HG03066 (cell line): ENCODE results near the gene DEK.
"Not testable (repeated sequence)": the region's sequence is repeated elsewhere in the genome, so short reads cannot be mapped to it uniquely, and the experiment has no call there.

Experiments used
- ATAC-seq: cut with Tn5 transposase; IDR thresholded peaks from one replicate; pipeline ENCODE4 v1.9.1; 2021; ENCODE audit warnings: low read depth; ENCODE audit not compliant: unreplicated experiment

Gene DEK

DNA sequence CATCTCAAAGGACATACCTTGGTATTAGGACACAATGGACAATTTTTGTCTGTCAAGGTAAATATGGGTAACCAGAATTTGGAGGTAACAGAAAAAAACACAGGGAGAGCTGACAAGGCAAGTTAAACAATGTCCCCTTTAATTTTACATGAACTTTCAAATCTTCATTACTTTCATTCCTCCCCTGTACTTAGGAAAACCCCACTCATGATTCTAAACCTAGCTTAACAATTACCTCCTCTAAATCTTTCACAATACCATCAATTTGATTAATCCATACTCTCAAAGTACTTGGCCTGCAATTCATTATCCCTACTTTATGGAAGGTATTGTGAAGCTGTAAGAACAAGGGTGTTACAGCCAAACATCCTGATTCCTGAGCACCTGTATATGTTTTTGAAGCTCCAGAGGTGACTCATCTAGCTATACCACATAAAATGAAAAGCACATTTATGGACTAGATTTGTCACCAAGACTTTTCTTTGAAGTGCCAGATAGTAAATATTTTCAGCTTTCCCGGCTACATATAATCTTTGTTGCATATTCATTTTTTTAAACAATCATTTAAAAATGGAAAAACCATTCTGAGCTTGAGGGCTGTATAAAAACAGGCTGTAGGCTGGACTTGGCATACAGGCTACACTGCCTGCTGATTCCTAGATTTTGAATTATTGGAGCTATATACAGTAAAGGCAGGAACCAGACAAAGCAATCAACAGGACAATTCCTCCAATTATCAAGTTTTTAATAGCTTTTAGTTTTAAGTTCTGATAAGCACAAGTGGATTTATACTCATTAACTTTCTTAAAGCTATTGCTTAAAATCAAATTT, 22.9 kb downstream of the DEK start:
- ATAC-seq = no peak

DNA sequence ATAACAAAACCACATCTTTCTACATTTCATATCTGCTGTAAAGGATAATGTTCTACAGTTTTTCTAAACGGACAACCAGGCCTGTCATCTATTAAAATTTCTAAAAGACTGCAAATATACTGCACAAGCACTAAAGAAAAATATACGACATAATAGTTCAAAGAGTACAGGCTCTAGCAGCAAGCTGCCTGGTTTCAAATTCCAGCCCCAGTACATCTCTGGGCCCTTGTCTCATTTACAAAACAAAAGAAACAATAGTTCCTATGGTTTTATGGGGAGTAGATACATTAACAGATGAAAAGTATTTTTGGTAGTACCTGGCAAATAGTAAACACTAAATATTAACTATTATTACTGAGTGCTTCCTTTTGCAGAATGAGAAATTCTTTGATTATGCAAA, 24.1 kb downstream of the DEK start:
- ATAC-seq = no peak

- ATAC-seq = no peak
Measured at GRCh38 chr6:18237167-18237566, 27.2 kb downstream of the DEK start.

- ATAC-seq = no peak
Measured at GRCh38 chr6:18235524-18235923, 28.8 kb downstream of the DEK start.

DNA sequence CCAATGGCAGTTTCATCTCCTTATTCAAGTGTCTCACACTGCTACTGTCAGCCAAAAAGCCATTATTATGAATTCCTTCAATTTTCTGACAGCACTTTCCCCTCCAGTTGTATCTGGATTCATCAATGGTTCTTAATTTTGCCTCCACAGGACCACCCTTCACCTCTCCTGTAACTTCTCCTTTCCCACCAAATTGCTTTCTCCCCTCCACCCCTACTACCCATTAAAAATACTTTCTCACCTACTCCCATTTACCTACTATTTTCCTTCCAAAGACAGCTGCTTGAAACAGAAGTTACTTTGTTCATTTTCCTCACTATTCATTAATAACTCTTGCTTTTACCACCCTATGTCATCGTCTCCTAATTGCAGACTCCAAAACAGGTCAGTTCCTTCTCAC, 29.8 kb downstream of the DEK start:
- no peak for ATAC-seq

- not testable (repeated sequence) for ATAC-seq
Measured at GRCh38 chr6:18233770-18234169, 30.6 kb downstream of the DEK start.

DNA sequence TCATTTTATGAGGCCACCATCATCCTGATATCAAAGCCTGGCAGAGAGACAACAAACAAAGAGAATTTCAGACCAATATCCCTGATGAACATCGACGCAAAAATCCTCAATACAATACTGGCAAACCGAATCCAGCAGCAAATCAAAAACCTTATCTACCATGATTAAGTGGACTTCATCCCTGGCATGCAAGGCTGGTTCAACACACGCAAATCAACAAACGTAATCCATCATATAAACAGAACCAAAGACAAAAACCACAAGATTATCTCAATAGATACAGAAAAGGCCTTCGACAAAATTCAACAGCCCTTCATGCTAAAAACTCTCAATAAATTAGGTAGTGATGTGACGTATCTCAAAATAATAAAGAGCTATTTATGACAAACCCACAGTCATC, 32.5 kb downstream of the DEK start:
- ATAC-seq = not testable (repeated sequence)

- not testable (repeated sequence) for ATAC-seq
Measured at GRCh38 chr6:18228590-18228989, 35.7 kb downstream of the DEK start.

GRCh38 chr6:18227166-18227565, 37.2 kb downstream of the DEK start:
- not testable (repeated sequence) for ATAC-seq

GRCh38 chr6:18226451-18227105, 37.8 kb downstream of the DEK start:
- not testable (repeated sequence) for ATAC-seq

DNA sequence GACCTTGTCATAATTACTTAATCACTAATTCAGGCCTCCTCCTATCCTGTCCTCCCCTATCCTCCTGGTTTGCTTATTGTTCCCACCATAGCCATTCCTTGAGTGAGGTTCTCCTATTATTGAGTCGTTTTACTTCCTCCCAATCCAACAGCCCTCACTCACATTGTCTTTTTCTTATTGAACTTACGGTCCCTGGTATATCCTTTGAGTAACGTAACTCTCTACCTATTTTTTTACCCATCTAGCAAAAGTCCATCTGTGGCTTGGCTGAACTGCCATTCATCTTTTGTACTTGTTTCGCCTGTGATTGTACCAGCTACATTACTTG, 43.1 kb downstream of the DEK start:
- ATAC-seq = no peak

DNA sequence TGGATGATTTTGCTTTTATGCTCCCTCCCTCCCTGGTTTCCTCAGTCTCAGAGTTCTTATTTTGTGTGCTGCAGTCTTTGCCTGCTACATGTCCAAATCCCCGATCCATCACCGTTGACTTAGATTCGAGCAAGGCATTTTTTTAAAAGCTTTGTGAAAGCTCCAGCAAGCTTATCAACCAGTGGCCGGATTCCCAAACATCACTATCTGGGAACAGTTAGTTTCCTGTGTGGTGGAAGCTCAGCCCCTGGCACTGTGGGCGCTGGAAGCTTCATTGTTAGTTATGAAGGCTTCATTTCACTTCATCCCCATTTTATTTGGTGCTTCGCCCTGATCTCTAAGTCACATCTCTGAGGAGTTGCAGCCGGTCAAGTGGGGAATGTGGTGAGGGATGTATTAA, 44.7 kb downstream of the DEK start:
- no peak for ATAC-seq

- no peak for ATAC-seq
Measured at GRCh38 chr6:18218233-18218632, 46.1 kb downstream of the DEK start.

GRCh38 chr6:18216411-18216810, 47.9 kb downstream of the DEK start:
- peak; percentile 33 for ATAC-seq

DNA sequence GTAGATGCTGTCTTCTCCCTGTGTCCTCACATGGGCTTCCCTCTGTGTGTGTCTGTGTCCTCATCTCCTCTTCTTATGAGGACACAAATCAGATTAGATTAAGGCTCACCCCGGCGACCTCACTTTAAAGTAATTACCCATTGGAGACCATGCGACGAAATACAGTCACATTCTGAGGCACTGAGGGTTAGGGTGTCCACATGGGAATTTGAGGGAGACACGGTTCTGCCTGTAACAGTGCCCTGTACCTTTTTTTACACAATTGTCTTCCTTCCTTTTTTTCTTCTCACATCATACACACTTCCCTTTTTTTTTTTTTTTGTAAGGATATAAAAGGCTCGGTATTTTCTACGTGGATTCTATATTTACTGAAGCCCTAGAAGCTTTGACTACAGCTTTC, 48.9 kb downstream of the DEK start:
- no peak for ATAC-seq

- no peak for ATAC-seq
Measured at GRCh38 chr6:18214003-18214402, 50.3 kb downstream of the DEK start.

- no peak for ATAC-seq
Measured at GRCh38 chr6:18213439-18213838, 50.9 kb downstream of the DEK start.

- ATAC-seq = no peak
Measured at GRCh38 chr6:18212231-18212630, 52.1 kb downstream of the DEK start.

GRCh38 chr6:18211338-18211737, 53.0 kb downstream of the DEK start:
- peak; percentile 90 for ATAC-seq

DNA sequence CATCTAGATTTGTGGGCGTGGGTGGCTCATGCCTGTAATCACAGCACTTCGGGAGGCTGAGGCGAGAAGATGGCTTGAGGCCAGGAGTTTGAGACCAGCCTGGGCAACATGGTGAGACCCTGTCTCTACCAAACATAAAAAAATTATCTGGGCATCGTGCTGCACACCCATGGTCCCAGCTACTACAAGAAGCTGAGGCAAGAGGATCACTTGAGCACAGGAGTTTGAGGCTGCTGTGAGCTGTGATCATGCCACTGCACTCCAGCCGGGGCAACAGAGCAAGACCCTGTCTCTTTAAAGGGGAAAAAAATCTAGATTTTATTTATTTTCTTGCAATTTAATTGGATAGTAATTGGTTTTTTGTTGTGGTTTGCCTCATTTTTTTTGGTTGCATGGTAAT, 53.6 kb downstream of the DEK start:
- ATAC-seq = no peak

DNA sequence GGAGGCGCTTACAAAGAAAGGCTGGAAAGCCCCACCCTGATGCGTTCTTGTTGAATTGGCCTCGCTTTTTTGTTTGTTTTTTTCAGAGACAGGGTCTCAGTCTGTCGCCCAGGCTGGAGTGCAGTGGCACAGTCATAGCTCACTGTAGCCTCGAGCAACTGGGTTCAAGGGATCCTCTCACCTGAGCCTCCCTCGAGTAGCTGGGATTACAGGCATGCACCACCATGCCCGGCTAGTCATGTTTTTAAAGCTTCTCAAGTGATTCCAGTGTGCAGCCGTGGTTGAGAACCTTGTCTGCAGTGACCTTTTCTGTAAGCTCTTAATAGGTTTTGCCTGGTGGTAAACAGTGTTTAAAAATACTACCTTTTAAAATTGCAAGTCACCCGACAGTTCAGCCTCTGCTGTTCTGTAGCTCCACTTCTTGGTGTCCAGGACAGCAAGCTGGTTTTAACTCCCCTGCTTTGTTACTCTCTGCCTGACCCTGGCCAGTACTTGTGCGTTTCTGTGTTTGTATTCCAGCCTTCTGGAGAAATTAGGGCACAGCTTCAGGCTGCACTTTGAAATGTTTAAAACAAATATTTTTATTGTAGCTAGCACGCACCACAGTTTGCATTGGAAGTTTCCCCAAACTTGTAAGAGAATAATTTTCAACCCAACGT, 54.7 kb downstream of the DEK start:
- ATAC-seq = no peak

- ATAC-seq = not testable (repeated sequence)
Measured at GRCh38 chr6:18208778-18209177, 55.6 kb downstream of the DEK start.
